HG03066 (cell line): Measurements from ENCODE around the gene RBM20.
"Not testable (repeated sequence)": the region's sequence is repeated elsewhere in the genome, so short reads cannot be mapped to it uniquely, and the experiment has no call there.

Experiments
- ATAC-seq: cut with Tn5 transposase; IDR thresholded peaks from one replicate; pipeline ENCODE4 v1.9.1; 2021; ENCODE audit warnings: low read depth; ENCODE audit not compliant: unreplicated experiment

The RBM20 gene

DNA sequence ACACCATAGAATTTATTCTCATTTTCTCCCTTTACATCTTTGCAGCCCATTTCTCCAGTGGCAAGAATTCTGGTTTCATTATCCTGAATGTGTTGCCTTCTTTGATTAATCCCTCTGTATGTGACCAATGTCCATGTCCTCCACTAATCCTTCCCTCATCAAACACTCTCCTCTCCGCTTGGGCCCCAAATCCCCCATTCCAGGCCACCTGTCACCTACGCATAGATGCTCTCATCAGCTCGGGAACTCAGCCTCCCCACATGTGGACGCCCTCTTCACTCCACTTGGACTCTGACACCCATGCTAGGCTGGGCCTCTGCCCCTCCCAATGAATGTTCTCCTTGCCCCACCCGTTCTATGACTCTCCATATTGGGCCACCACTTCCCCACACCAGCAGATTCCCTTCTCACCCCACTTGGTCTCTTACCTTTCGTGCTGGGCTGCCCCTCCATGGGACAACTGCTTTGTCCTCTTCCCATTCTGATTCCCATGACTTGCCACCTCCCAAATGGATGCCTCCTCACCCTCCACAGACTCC, 18.7 kb upstream of the RBM20 start:
- no peak for ATAC-seq

- ATAC-seq, result no peak
Observed at GRCh38 chr10:110625951-110626855, 17.9 kb upstream of the RBM20 start.

GRCh38 chr10:110628161-110628560, 16.0 kb upstream of the RBM20 start:
- no peak for ATAC-seq

DNA sequence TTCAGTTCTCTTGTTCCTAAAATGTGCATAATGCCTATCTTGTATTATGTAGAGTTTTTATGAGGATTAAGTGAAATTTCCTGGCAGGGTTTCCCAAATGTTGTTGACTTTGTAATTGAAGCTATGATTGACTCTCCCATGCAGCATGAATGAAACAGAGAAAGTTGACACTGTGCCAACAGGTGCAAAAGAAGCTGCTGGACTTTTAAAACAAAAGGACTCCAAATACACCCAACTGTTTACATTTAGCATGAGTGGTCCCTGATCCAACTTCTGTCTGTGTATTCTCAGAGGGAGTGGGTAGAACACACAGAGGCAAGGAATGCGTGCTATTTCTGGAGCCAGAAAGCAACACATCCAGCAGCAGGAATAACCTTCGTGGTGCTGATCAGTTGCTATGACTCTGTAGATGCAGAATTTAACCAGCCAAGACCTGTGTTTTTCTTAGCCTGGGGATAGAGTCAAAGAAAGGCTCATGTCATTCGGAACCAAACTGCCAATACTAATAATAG, 14.4 kb upstream of the RBM20 start:
- ATAC-seq, result no peak

DNA sequence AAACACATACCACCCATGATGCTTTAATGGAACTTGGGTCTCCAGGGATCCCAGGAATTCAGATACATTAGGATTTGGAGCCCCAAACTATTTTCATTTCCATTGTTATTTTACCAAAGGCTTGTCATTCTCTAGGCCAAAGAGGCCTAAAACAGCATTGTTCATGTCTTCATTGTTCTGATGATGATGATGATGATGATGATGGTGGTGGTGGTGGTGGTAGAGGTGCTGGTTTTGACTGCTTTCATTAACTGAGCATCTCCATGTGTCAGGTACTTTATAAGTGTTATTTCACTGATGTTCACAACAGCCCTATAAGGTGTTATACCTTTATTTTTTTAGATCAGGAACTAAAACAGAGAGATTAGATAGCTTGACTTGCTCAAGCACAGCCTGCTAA, 12.2 kb upstream of the RBM20 start:
- ATAC-seq, result no peak

DNA sequence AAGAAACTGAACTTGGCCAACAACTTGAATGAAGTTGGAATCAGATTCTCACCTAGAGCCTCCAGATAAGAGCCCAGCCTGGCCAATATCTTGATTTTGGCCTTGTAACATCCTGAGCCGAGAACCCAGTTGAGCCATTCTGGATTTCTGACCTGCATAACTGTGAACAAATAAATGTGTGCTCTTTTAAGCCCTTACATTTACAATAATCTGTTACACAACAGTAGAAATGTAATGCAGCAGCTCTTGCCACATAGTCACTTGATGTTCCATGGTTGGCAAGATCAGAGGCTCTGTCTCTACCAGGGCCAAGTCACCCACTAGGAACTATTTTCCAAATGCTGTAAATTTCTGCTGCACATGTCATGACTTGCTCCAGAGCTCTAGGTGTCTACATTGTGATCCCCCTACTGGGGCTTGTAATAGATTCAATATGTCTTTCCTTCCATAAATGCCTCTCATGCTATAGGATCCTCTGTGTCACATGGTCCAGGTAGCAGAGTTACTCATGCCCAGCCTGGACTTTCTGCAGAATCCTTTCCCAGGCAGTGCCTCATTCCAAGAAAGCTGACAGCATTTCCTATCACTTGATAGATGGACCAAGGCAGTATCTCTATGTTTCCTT, 11.4 kb upstream of the RBM20 start:
- ATAC-seq, result no peak

GRCh38 chr10:110634527-110635209, 9.5 kb upstream of the RBM20 start:
- no peak for ATAC-seq

DNA sequence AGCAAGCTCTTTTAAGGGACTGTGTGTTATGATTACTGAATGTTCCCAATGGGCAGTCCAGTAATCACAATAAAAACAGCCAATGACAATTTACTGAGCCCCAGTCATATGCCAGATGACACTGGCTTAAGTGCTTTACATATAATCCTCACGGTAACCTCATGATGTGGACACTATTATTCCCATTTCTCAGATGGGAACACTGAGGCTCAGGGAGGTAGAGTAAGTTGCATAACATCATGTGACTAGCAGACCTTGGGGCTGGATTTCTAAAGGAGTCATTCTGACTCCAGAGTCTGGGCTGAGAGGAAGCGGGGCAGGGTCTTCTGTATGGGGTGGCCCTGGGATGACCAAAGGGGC, 7.6 kb upstream of the RBM20 start:
- ATAC-seq, result no peak

DNA sequence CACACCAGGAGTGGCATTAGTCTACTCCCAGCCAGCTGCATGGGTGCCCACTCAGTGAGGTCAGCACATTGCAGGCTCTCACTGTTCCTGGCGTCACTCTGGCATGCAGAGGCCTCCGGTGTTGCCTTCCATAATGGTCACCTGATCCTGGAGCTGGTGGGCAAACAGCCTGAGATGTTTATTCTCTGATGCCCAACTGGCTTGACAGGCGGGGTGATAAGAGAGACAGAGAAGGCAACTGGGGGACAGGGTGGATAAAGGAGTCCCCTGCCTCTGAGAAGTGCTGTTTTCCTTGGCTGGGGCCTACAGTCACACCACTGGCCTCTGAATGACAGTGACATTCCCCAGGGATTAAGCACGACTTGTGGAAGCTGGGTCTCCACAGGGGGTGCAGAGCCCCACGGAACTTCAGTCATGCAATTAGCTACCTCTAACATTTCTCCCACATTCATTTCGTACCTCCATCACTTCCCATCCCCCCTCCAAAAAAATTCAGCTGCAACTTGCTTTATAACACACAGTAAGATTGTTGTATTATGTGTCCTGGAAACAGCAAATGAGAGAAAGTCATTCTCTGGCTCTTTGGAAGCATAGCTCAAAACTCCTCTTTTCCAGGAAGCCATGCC, 7.1 kb upstream of the RBM20 start:
- ATAC-seq, result no peak

DNA sequence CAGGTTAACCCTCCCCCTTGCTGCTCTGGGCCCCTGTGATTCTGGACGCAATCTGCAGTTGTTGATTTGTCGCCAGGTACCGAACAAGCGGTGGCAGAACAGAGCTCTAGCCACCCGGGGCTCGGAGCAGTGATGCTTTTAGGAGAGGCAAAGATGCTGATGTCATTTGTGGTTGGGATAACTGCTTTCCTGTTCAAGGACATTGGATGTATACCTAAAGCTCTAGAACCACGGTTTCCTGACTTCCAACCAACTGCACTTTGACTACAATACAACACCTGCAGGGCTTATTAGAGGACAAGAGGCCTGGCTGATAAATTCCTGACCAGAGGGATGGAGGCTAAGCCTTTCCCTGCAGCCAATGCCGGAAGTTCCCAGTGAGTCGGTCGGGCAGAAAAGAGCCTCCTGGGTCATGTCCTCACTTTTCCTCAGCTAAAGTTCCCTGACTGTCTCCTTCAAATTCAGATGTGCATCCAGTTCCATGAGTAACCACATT, 6.5 kb upstream of the RBM20 start:
- ATAC-seq, result no peak

- ATAC-seq, result no peak
Observed at GRCh38 chr10:110638319-110638718, 5.8 kb upstream of the RBM20 start.

DNA sequence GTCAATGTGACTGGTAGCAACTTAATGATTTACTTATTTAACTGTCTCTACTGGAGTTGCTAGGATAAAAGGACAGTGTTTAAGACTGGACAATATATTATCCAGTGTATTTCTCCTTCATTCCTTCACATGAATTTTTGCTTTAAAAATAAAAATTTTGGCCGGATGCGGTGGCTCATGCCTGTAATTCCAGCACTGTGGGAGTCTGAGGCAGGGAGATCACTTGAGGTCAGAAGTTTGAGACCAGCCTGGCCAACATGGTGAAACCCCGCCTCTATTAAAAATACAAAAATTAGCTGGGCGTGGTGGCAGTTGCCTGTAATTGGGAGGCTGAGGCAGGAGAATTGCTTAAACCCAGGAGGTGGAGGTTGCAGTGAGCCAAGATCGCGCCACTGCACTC, 5.1 kb upstream of the RBM20 start:
- not testable (repeated sequence) for ATAC-seq

- not testable (repeated sequence) for ATAC-seq
Observed at GRCh38 chr10:110639858-110640257, 4.3 kb upstream of the RBM20 start.

DNA sequence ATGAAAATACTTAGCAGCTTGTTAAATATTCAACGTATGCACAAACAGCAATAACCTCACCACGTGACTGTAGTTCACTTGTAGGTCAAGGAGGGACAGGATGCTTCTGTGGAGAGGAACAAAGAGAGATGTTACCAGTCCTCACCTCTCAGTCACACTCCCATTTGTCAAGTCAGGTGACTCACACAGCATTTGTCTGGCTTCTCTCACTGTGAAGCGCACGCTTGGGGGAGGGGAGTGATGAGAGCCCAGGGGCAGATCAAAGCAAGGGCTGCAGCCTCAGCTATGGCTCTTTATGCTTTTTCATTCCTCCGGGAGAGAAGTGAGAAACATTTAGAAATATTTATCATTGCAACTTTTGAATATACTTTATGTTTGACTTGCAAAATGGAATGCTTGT, 2.9 kb upstream of the RBM20 start:
- no peak for ATAC-seq

DNA sequence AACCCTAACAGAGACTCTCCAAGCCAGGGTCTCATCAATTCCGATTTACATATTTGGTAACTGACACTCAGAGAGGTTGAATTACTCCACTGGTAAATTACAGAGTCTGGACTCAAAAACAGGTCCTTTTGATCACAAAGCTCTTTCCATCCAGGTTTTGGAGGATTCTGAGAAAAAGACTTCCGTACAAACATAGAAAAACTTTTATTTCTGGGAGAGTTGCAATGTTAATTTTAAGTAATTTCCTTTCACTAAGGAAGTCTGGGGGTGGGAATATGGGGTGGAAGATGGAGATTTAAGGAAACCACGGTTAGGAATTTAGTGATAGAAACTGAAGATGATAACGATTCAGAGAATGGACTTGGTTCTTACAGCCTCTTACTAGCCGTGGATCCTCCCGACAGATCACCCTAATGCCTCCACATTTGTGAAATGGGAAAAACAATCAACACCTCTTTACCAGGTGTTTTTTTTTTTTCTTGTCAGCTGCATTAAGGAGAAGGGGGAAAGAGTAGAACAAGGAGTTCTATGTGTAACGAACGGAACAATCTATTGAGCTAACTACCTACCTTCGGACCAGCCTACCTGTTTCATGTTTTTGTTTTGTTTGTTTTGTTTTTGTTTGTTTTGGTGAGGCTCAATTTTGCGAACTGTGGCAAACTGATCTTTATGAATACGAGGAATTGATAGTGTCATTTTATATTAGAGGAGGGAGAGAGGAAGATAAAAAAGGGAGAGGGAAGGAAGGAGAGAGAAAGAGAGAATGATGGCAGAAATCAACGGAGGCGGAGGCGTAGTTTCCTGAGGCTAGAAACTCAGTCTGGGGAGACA, 1.7 kb upstream of the RBM20 start:
- no peak for ATAC-seq

DNA sequence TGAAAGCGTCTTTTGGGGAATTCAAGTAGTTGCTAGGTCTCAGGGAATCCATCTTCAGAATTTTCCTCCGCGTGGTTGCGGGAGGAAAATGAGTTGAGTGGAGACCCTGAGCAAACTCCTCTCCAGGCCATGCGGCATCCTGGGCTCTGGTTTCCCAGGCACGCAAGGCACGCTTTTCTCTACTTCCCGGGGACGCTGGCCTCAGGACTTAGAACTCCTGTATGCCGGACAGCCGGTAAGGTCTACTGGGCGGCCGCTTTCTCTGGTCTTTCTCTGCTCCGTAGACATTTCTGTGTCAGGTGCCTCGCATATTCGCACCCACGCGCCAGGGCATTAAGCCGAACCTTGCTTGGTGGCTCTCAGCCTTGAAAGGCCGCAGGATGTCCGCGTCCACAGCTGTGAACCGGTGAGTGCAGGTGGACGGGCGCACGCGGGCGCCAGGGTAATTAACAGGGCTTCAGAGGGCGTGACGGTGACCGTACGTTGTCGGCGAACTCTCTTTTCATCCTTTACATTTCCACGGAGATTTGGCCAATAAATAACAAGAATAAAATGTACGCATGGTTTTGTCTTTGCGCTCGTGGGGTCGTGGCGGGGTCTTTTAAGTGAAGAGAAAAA, 992 bp upstream of the RBM20 start:
- no peak for ATAC-seq

DNA sequence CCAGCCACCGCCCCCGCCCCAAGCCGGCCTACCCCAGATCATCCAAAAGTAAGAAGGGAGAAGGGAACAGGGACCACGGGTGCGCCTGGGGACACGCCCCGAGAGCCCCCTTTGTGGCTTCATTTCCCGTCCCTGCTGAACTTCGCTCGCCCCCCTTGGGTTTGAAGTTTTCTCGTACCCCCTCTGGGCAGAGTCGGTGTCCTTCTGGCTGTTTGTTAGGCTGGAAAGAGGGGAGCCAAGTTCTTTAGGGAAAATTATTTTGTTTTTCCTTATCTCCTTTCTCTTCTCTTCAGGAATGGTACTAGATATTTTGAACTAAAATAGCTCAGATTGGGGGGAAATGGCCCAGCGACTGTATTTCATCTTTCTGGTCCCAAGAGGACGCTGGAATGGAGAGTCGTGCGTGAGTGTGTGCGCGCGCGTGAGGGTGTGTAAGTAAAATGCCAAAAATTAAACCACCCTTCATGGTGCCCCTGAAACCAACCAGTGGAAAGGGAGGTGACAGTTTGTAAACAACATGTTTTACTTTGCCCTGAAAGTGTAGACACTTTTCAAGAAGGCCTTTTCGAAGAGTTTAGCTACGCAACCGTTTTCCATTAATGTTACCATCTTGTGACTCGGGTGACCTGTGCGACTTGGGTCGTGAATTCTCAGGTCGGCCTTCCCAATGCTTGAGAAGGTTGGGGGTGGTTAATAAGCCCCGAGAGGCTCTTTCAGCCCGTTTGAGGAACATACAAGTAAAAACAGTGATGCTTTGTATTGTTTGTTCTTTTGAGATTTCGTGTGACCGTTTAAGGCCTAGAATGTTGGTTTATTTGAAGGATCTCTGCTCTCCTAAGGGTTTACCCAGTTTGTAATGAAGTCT, 694 bp downstream of the RBM20 start:
- ATAC-seq, result no peak

DNA sequence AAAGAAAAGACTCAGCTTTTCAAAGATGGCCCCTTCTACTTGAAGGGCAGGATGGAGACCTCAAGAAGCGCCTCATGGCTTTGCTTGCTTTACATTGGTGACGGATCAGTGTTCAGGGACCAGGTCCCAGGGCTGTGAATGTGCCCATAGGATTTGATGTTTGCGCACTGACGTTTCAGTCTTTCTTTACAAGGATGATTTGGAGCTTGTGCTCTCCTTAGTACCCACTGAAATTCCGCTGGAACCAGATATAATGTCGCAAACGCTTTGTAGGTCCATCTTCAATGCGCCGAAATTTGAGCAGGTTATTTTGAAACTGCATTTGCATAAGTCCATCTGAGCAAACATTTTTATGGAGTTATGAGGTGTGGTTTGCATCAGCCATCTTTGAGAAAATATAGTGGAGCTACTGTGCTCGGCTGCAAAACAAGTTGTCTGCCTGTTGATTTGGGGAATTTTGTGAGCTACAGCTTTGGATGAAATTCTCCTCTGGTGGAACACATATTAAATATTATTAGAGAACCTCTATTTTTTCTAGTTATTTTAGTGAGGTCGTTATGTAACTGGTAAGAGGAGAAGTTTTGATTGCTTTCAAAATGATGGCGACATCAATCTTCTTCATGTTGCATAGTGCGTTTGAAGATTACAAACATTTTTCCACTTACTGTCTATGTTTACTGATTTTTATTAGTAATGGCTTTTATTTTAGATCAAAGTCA, 2.4 kb downstream of the RBM20 start:
- ATAC-seq, result no peak
